HepG2 (cell line): Measurements from ENCODE around the gene CHPF. TPM values are rescaled to one million over a fixed set of nuclear protein-coding genes. Genes with fewer than 3 reads are reported as not detected.

Experiments
- CENPT ChIP-seq: sonication (generic); formaldehyde crosslinking; IDR thresholded peaks from 2 replicates; pipeline ENCODE4 v1.8.0; 2022; ENCODE audit warnings: low read depth, mild to moderate bottlenecking, moderate library complexity, missing genetic modification reagents
- HDAC2 ChIP-seq: sonication (generic); formaldehyde crosslinking; IDR thresholded peaks from 2 replicates; pipeline ENCODE4 v1.4.0; 2020; ENCODE audit warnings: missing genetic modification reagents
- KDM3A ChIP-seq: IDR thresholded peaks from 2 replicates; pipeline ENCODE4 v1.6.1; 2018; ENCODE audit warnings: low read depth, missing compliant biosample characterization
- MAFK ChIP-seq, 2 experiments: IDR thresholded peaks in 1 of 2; conservative IDR thresholded peaks in 1 of 2; 2 replicates each; pipeline ENCODE4 v1.6.1; 2011; ENCODE audit warnings: improper control_type of control experiment in 2 of 2, low read length in 2 of 2
- MZF1 ChIP-seq: sonication (generic); formaldehyde crosslinking; IDR thresholded peaks from 2 replicates; pipeline ENCODE4 v1.8.1; 2023; ENCODE audit warnings: mild to moderate bottlenecking, missing genetic modification reagents, borderline replicate concordance
- NR2F2 ChIP-seq: IDR thresholded peaks from 2 replicates; pipeline ENCODE4 v1.6.1; 2012; ENCODE audit warnings: low read depth, inconsistent platforms, borderline replicate concordance
- POLR2A ChIP-seq, 2 experiments: IDR thresholded peaks; 2 replicates each; pipeline ENCODE4 v1.6.1; 2011; ENCODE audit warnings: low read depth in 2 of 2, low read length in 2 of 2, mild to moderate bottlenecking in 1 of 2, moderate library complexity in 1 of 2; ENCODE audit not compliant: insufficient read depth in 1 of 2
- TOPORS ChIP-seq: sonication (generic); formaldehyde crosslinking; IDR thresholded peaks from 2 replicates; pipeline ENCODE4 v1.8.0; 2023; ENCODE audit warnings: mild to moderate bottlenecking, missing genetic modification reagents
- ZNF331 ChIP-seq: sonication (generic); formaldehyde crosslinking; IDR thresholded peaks from 2 replicates; pipeline ENCODE4 v1.4.0; 2020; ENCODE audit warnings: missing genetic modification reagents
- ZNF335 ChIP-seq: sonication (generic); formaldehyde crosslinking; IDR thresholded peaks from 2 replicates; pipeline ENCODE4 v1.4.0; 2020; ENCODE audit warnings: missing genetic modification reagents
- ZNF550 ChIP-seq: sonication (generic); formaldehyde crosslinking; IDR thresholded peaks from 2 replicates; pipeline ENCODE4 v1.4.0; 2020; ENCODE audit warnings: mild to moderate bottlenecking, missing genetic modification reagents, borderline replicate concordance
- ZNF652 ChIP-seq: IDR thresholded peaks from 2 replicates; pipeline ENCODE4 v1.6.1; 2016; ENCODE audit warnings: low read depth, borderline replicate concordance
- ZNF749 ChIP-seq: sonication (generic); formaldehyde crosslinking; IDR thresholded peaks from 2 replicates; pipeline ENCODE4 v1.8.0; 2022; ENCODE audit warnings: mild to moderate bottlenecking, missing genetic modification reagents, moderate library complexity, borderline replicate concordance
- ZSCAN21 ChIP-seq: sonication (generic); formaldehyde crosslinking; IDR thresholded peaks from 2 replicates; pipeline ENCODE4 v1.8.0; 2022; ENCODE audit warnings: mild to moderate bottlenecking, missing genetic modification reagents, moderate library complexity, borderline replicate concordance
- polyA plus RNA-seq, 8 experiments: library from polyadenylated mRNA; depleted of rRNA in 3 of 8; stranded (reverse) in 7 of 8; unstranded in 1 of 8; fragments of >200 nt; fragmentation: Illumina TruSeq in 4 of 8; extraction: Trizol in 4 of 8; gene quantifications; 2 replicates each; pipeline versions ENCODE4 v1.2.1 to v1.2.3, GENCODE V29; 2011 to 2016; ENCODE audit warnings: low read depth in 4 of 8, missing spikeins in 1 of 8, mixed read lengths in 1 of 8; ENCODE audit not compliant: insufficient read depth in 1 of 8
- total RNA-seq, 5 experiments: library from RNA; depleted of rRNA; stranded (reverse); fragments of >200 nt; fragmentation: Illumina TruSeq; extraction: Trizol; gene quantifications; 2 replicates each; pipeline ENCODE4 v1.2.3, GENCODE V29; 2016; ENCODE audit warnings: low read depth in 1 of 5
- TF ChIP-seq, protein P1 (sequence below): IDR thresholded peaks from 2 replicates; pipeline ENCODE4 v1.6.1; 2016; ENCODE audit warnings: low read depth, missing genetic modification reagents, missing compliant biosample characterization
- TF ChIP-seq, protein P2 (sequence below): sonication (generic); formaldehyde crosslinking; IDR thresholded peaks from 2 replicates; pipeline ENCODE4 v1.4.0; 2020; ENCODE audit warnings: missing genetic modification reagents
- TF ChIP-seq, protein P3 (sequence below): sonication (generic); formaldehyde crosslinking; IDR thresholded peaks from 2 replicates; pipeline ENCODE4 v1.4.0; 2020; ENCODE audit warnings: missing genetic modification reagents
- TF ChIP-seq, protein P4 (sequence below): sonication (generic); formaldehyde crosslinking; IDR thresholded peaks from 2 replicates; pipeline ENCODE4 v1.4.0; 2020; ENCODE audit warnings: missing genetic modification reagents

Gene CHPF
- total and polyA plus RNA-seq, 2 of the 13 experiments (the other 11 are each of a cell fraction or from before 2014, with no cell fraction given) = 79.6 to 111 TPM

DNA sequence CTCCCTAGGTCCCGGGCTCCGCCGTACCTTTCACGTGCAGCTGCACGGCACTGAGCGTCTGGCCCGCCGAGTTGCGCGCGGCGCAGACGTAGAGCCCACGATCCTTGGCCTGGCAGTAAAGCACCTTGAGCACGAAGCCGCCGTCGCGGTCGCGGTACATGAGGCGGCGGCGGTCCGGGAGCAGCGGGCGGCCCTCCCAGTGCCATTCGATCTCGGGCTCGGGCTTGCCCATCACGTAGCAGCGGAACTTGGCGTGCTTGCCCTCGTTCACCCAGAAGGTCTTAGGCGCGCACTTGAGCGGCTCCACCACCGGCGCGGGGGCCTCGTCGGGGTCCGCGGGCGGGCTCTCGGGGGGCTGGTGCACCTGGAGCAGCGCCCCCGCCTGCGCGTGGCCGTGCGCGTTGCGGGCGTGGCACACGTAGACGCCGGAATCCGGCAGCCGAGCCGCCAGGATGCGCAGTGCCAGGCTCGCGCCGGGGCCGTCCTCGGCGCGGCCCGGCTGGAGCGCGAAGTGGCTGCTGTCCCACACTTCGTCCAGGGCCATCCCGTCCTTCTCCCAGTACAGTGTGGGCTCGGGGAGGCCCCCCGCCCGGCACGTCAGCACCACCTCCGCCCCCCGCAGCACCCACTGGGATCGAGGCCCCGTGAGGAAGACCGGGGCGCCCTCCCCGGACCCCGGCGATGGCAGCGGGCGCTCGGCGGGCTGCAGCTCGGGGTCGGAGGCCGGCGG is 26.8 kb upstream of the CHPF start (continued):
- TF ChIP-seq, protein P1, sequence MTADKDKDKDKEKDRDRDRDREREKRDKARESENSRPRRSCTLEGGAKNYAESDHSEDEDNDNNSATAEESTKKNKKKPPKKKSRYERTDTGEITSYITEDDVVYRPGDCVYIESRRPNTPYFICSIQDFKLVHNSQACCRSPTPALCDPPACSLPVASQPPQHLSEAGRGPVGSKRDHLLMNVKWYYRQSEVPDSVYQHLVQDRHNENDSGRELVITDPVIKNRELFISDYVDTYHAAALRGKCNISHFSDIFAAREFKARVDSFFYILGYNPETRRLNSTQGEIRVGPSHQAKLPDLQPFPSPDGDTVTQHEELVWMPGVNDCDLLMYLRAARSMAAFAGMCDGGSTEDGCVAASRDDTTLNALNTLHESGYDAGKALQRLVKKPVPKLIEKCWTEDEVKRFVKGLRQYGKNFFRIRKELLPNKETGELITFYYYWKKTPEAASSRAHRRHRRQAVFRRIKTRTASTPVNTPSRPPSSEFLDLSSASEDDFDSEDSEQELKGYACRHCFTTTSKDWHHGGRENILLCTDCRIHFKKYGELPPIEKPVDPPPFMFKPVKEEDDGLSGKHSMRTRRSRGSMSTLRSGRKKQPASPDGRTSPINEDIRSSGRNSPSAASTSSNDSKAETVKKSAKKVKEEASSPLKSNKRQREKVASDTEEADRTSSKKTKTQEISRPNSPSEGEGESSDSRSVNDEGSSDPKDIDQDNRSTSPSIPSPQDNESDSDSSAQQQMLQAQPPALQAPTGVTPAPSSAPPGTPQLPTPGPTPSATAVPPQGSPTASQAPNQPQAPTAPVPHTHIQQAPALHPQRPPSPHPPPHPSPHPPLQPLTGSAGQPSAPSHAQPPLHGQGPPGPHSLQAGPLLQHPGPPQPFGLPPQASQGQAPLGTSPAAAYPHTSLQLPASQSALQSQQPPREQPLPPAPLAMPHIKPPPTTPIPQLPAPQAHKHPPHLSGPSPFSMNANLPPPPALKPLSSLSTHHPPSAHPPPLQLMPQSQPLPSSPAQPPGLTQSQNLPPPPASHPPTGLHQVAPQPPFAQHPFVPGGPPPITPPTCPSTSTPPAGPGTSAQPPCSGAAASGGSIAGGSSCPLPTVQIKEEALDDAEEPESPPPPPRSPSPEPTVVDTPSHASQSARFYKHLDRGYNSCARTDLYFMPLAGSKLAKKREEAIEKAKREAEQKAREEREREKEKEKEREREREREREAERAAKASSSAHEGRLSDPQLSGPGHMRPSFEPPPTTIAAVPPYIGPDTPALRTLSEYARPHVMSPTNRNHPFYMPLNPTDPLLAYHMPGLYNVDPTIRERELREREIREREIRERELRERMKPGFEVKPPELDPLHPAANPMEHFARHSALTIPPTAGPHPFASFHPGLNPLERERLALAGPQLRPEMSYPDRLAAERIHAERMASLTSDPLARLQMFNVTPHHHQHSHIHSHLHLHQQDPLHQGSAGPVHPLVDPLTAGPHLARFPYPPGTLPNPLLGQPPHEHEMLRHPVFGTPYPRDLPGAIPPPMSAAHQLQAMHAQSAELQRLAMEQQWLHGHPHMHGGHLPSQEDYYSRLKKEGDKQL (CRISPR knock-in tag) = no peak
- TF ChIP-seq ZNF331 = no peak
- TF ChIP-seq, protein P2, sequence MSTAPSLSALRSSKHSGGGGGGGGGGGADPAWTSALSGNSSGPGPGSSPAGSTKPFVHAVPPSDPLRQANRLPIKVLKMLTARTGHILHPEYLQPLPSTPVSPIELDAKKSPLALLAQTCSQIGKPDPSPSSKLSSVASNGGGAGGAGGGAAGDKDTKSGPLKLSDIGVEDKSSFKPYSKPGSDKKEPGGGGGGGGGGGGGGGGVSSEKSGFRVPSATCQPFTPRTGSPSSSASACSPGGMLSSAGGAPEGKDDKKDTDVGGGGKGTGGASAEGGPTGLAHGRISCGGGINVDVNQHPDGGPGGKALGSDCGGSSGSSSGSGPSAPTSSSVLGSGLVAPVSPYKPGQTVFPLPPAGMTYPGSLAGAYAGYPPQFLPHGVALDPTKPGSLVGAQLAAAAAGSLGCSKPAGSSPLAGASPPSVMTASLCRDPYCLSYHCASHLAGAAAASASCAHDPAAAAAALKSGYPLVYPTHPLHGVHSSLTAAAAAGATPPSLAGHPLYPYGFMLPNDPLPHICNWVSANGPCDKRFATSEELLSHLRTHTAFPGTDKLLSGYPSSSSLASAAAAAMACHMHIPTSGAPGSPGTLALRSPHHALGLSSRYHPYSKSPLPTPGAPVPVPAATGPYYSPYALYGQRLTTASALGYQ (CRISPR knock-in tag) = no peak
- no peak for TF ChIP-seq MZF1 (CRISPR knock-in tag)
- peak; percentile 91; the same call in 1 of the 2 replicates for TF ChIP-seq CENPT
- peak; percentile 2; the same call in 1 of the 2 replicates for TF ChIP-seq HDAC2
- no peak for TF ChIP-seq ZNF550 (CRISPR knock-in tag)
- TF ChIP-seq, protein P3, sequence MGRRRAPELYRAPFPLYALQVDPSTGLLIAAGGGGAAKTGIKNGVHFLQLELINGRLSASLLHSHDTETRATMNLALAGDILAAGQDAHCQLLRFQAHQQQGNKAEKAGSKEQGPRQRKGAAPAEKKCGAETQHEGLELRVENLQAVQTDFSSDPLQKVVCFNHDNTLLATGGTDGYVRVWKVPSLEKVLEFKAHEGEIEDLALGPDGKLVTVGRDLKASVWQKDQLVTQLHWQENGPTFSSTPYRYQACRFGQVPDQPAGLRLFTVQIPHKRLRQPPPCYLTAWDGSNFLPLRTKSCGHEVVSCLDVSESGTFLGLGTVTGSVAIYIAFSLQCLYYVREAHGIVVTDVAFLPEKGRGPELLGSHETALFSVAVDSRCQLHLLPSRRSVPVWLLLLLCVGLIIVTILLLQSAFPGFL (CRISPR knock-in tag) = no peak
- TF ChIP-seq KDM3A (CRISPR knock-in tag) = 0 out of 2 replicates have a peak, but pooled peaks have one; percentile 21
- TF ChIP-seq TOPORS (CRISPR knock-in tag) = no peak; the same call in 1 of the 2 replicates
- no peak for TF ChIP-seq ZNF335 (CRISPR knock-in tag)
- TF ChIP-seq POLR2A (IDR thresholded peaks at IDR 0.05; ENCODE audit: insufficient read depth in 1 of 2, low read depth in 2 of 2, low read length in 2 of 2) = peak in 1 of 2 experiments; percentile 62; a peak in 2 of 4 replicates
- TF ChIP-seq, protein P4, sequence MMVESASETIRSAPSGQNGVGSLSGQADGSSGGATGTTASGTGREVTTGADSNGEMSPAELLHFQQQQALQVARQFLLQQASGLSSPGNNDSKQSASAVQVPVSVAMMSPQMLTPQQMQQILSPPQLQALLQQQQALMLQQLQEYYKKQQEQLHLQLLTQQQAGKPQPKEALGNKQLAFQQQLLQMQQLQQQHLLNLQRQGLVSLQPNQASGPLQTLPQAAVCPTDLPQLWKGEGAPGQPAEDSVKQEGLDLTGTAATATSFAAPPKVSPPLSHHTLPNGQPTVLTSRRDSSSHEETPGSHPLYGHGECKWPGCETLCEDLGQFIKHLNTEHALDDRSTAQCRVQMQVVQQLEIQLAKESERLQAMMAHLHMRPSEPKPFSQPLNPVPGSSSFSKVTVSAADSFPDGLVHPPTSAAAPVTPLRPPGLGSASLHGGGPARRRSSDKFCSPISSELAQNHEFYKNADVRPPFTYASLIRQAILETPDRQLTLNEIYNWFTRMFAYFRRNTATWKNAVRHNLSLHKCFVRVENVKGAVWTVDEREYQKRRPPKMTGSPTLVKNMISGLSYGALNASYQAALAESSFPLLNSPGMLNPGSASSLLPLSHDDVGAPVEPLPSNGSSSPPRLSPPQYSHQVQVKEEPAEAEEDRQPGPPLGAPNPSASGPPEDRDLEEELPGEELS (CRISPR knock-in tag) = no peak
- no peak; the same call in 1 of the 2 replicates for TF ChIP-seq NR2F2
- no peak for TF ChIP-seq MAFK (conservative IDR thresholded peaks at IDR 0.05 in 1 of 2, IDR thresholded peaks at IDR 0.05 in 1 of 2; ENCODE audit: low read length in 2 of 2)
- peak; percentile 87 for TF ChIP-seq ZSCAN21 (CRISPR knock-in tag)
- no peak for TF ChIP-seq ZNF652 (CRISPR knock-in tag)
- peak; percentile 95 for TF ChIP-seq ZNF749
